Panc1 (cell line): Measurements from ENCODE around the gene GMPPB. TPM values are rescaled to one million over a fixed set of nuclear protein-coding genes. Genes with fewer than 3 reads are reported as not detected.
A peak's percentile ranks its signal among the peaks of the same experiment; 100 is the strongest.

Experiments
- ATAC-seq: fragments of 200-7000 bp; cut with Tn5 transposase; 2 replicates; pipeline ENCODE4 v1.9.1; 2020; ENCODE audit warnings: mild to moderate bottlenecking, moderate library complexity
- BruUV-seq: library from RNA; stranded (reverse); fragments of 400-500 nt; replicated peaks from 2 replicates; lab custom pipeline; 2021; lab: Mats Ljungman, UMichigan
- CTCF ChIA-PET: fragments of 300-600 bp; sonication (Branson Sonifier 250); formaldehyde crosslinking; loops from one replicate; lab custom pipeline; 2022; ENCODE audit warnings: antibody characterized with exemption; lab: Charles Lee
- POLR2A ChIA-PET: fragments of 300-600 bp; sonication (Branson Sonifier 250); formaldehyde crosslinking; loops from one replicate; lab custom pipeline; 2022; ENCODE audit warnings: antibody characterized with exemption; lab: Charles Lee
- DNase-seq: peaks from one replicate; pipeline ENCODE4 v3.0.0-alpha.2; 2010; ENCODE audit warnings: low read depth, low spot score
- H3K27ac ChIP-seq: 2 replicates; pipeline ENCODE4 v1.5.1; 2011; ENCODE audit warnings: mild to moderate bottlenecking, low read length, inconsistent platforms
- H3K27me3 ChIP-seq: fragments of 200-500 bp; sonication (Bioruptor generic); 2 replicates; pipeline ENCODE4 v1.6.0; 2014; ENCODE audit warnings: low read length, inconsistent platforms; ENCODE audit not compliant: control insufficient read depth, insufficient read depth
- H3K36me3 ChIP-seq: fragments of 200-500 bp; sonication (Bioruptor generic); 2 replicates; pipeline ENCODE4 v1.5.1; 2014; ENCODE audit warnings: inconsistent platforms, mild to moderate bottlenecking, low read length, moderate library complexity; ENCODE audit not compliant: control insufficient read depth, insufficient read depth
- H3K4me1 ChIP-seq: 2 replicates; pipeline ENCODE4 v1.5.1; 2011; ENCODE audit warnings: inconsistent platforms, mild to moderate bottlenecking, low read length, moderate library complexity; ENCODE audit not compliant: control insufficient read depth, insufficient read depth
- H3K4me3 ChIP-seq, 2 experiments: 2 replicates each; pipeline ENCODE4 v1.5.1; 2011 to 2012; ENCODE audit warnings: low read depth in 2 of 2, low read length in 2 of 2, mild to moderate bottlenecking in 2 of 2, inconsistent platforms in 1 of 2, moderate library complexity in 1 of 2
- H3K9me3 ChIP-seq: fragments of 200-500 bp; sonication (Bioruptor generic); 2 replicates; pipeline ENCODE4 v1.5.1; 2014; ENCODE audit warnings: low read depth, mild to moderate bottlenecking, inconsistent platforms, low read length, moderate library complexity; ENCODE audit not compliant: control insufficient read depth, insufficient read depth
- CTCF ChIP-seq: fragments of 450-650 bp; IDR thresholded peaks from 2 replicates; pipeline ENCODE4 v1.5.1; 2017; ENCODE audit warnings: mild to moderate bottlenecking
- POLR2AphosphoS5 ChIP-seq: IDR thresholded peaks from 2 replicates; pipeline ENCODE4 v1.6.1; 2012; ENCODE audit warnings: mild to moderate bottlenecking, low read depth, low read length, moderate library complexity
- REST ChIP-seq, 2 experiments: IDR thresholded peaks; 2 replicates each; pipeline ENCODE4 v1.6.1; 2011 to 2012; ENCODE audit warnings: low read depth in 2 of 2, control low read depth in 1 of 2, low read length in 1 of 2, mild to moderate bottlenecking in 1 of 2, moderate library complexity in 1 of 2; ENCODE audit not compliant: insufficient read depth in 1 of 2
- SIN3A ChIP-seq: IDR thresholded peaks from 2 replicates; pipeline ENCODE4 v1.6.1; 2012; ENCODE audit warnings: low read depth, mild to moderate bottlenecking, low read length, moderate library complexity, borderline replicate concordance; ENCODE audit not compliant: insufficient read depth
- TCF7L2 ChIP-seq: IDR thresholded peaks from 2 replicates; pipeline ENCODE4 v1.6.1; 2011; ENCODE audit warnings: mild to moderate bottlenecking, low read depth, low read length, inconsistent platforms
- in situ Hi-C: cut with HindIII; loops from 2 replicates; pipeline ENCODE4 v1.10.0; 2016; ENCODE audit warnings: low sequenced_read_pairs, low pct_unique_long_range_greater_than_20kb
- intact Hi-C: fragments of 100-400 bp; cut with micrococcal nuclease; formaldehyde crosslinking; loops from one replicate; pipeline ENCODE4 v1.10.0; 2022; ENCODE audit not compliant: unreplicated experiment
- total RNA-seq: library from RNA; stranded (reverse); gene quantifications from one replicate; pipeline ENCODE4 v1.2.1, GENCODE V29; 2021; ENCODE audit not compliant: unreplicated experiment

GMPPB gene
- total RNA-seq, 1 experiment from 2014 or later = 28.4 TPM

GRCh38 chr3:49673121-49673714 lies 50.5 kb downstream of the GMPPB start:
- Histone ChIP-seq H3K9me3 (no peaks in the 10 kb centered on the region), H3K4me3 (peak overlapping the region; percentile 54 to 85), H3K36me3 (peaks cover 4% of the 10 kb centered on the region), H3K4me1 (peaks cover 11% of the 10 kb centered on the region), H3K27ac (peak overlapping the region; percentile 94), H3K27me3 (no peaks in the 10 kb centered on the region)
- DNase-seq (no peak), ATAC-seq (peak; percentile 9)
- intact Hi-C loops = no loop called here
- TSS peak; percentile 75 for BruUV-seq
- ChIA-PET CTCF (interaction anchor here (3.2 kb wide), 1 partner anchor 133 kb away, joined by 30 read pairs; no protein-coding TSS in a partner anchor), POLR2A (no interaction called here)
- in situ Hi-C loops = no loop called here
- no peak for TF ChIP-seq SIN3A
- TF ChIP-seq REST (IDR thresholded peaks at IDR 0.05; ENCODE audit: insufficient read depth in 1 of 2, low read depth in 2 of 2, low read length in 1 of 2) = no peak
- TF ChIP-seq TCF7L2 = no peak

- Histone ChIP-seq H3K9me3 (no peaks in the 10 kb centered on the region), H3K4me3 (no peak overlapping the region), H3K36me3 (peaks cover 4% of the 10 kb centered on the region), H3K27me3 (no peaks in the 10 kb centered on the region), H3K27ac (no peak overlapping the region), H3K4me1 (peaks cover 11% of the 10 kb centered on the region)
- CTCF ChIA-PET = interaction anchor here (0.7 to 3.2 kb wide), 4 partner anchors 119 to 352 kb away, joined by 8 to 30 read pairs (median 10); no protein-coding TSS in a partner anchor
- no TSS peak for BruUV-seq
- ATAC-seq (peak; percentile 29; the same call in 1 of the 2 replicates), DNase-seq (peak; percentile 45)
- intact Hi-C loops (loop anchor here (2.0 kb wide), 1 partner anchor 131 kb away; no protein-coding TSS in a partner anchor), in situ Hi-C loops (no loop called here)
- TF ChIP-seq REST (IDR thresholded peaks at IDR 0.05; ENCODE audit: insufficient read depth in 1 of 2, low read depth in 2 of 2, low read length in 1 of 2) (no peak), CTCF (peak; percentile 89), TCF7L2 (no peak), POLR2AphosphoS5 (peak; percentile 20; the same call in 1 of the 2 replicates)
- POLR2A ChIA-PET = no interaction called here
Observed at GRCh38 chr3:49671291-49672288, 52.2 kb downstream of the GMPPB start.
